SK-N-SH (cell line): ENCODE data around the gene FZD10. TPM values are rescaled to one million over a fixed set of nuclear protein-coding genes. Genes with fewer than 3 reads are reported as not detected.

Experiments used
- CTCF ChIA-PET: fragments of 300-600, 350-600 bp; formaldehyde crosslinking; extraction: SDS; loops from one replicate; lab custom pipeline; 2021; lab: Yijun Ruan, JAX
- POLR2A ChIA-PET: fragments of 350-600 bp; sonication (Branson Sonifier 250); formaldehyde crosslinking; extraction: SDS; loops from one replicate; lab custom pipeline; 2020; ENCODE audit warnings: antibody characterized with exemption, inconsistent platforms; lab: Yijun Ruan, JAX
- DNase-seq: peaks from one replicate; pipeline ENCODE4 v3.0.0; 2012
- H2AFZ ChIP-seq: fragments of 200-600 bp; sonication (generic); 2 replicates; pipeline ENCODE4 v1.8.1; 2016; ENCODE audit warnings: antibody characterized with exemption, mild to moderate bottlenecking, low read depth
- H3F3A ChIP-seq: fragments of 200-600 bp; sonication (generic); replicated peaks from 2 replicates; pipeline ENCODE3; 2016; ENCODE audit warnings: antibody characterized with exemption, mild to moderate bottlenecking; ENCODE audit not compliant: insufficient read depth
- H3K27ac ChIP-seq, 2 experiments: fragments of 200-500 bp in 1 of 2; fragments of 200-600 bp in 1 of 2; sonication (Bioruptor generic) in 1 of 2; sonication (generic), shearing (Covaris generic) in 1 of 2; 2 replicates each; pipeline versions ENCODE4 v1.5.1 to v1.6.1; 2014 to 2016; ENCODE audit warnings: low read depth in 2 of 2, inconsistent platforms in 1 of 2, low read length in 1 of 2, mild to moderate bottlenecking in 1 of 2, mixed read lengths in 1 of 2
- H3K27me3 ChIP-seq: fragments of 200-600 bp; sonication (generic), shearing (Covaris generic); 2 replicates; pipeline ENCODE4 v1.6.1; 2016; ENCODE audit warnings: mixed run types; ENCODE audit not compliant: insufficient read depth
- H3K36me3 ChIP-seq, 2 experiments: fragments of 200-500 bp in 1 of 2; fragments of 200-600 bp in 1 of 2; sonication (Bioruptor generic) in 1 of 2; sonication (generic) in 1 of 2; replicated peaks in 1 of 2; 2 replicates each; pipeline versions ENCODE3 to v1.5.1; 2014 to 2016; ENCODE audit warnings: low read length in 1 of 2, mild to moderate bottlenecking in 1 of 2; ENCODE audit not compliant: insufficient read depth in 2 of 2, control insufficient read depth in 1 of 2
- H3K4me1 ChIP-seq, 2 experiments: fragments of 200-500 bp in 1 of 2; fragments of 200-600 bp in 1 of 2; sonication (Bioruptor generic) in 1 of 2; sonication (generic), shearing (Covaris generic) in 1 of 2; 2 replicates each; pipeline versions ENCODE4 v1.5.1 to v1.6.1; 2014 to 2016; ENCODE audit warnings: low read depth in 1 of 2, low read length in 1 of 2, mixed run types in 1 of 2; ENCODE audit not compliant: insufficient read depth in 2 of 2, control insufficient read depth in 1 of 2
- H3K4me2 ChIP-seq: fragments of 200-600 bp; sonication (generic), shearing (Covaris generic); 2 replicates; pipeline ENCODE4 v1.6.1; 2017; ENCODE audit warnings: mixed run types
- H3K4me3 ChIP-seq, 2 experiments: fragments of 200-500 bp in 1 of 2; fragments of 200-600 bp in 1 of 2; sonication (Bioruptor generic) in 1 of 2; sonication (generic), shearing (Covaris generic) in 1 of 2; 2 replicates each; pipeline versions ENCODE4 v1.5.1 to v1.8.1; 2014 to 2016; ENCODE audit warnings: low read depth in 2 of 2, inconsistent platforms in 1 of 2, low read length in 1 of 2, mild to moderate bottlenecking in 1 of 2, mixed read lengths in 1 of 2, moderate library complexity in 1 of 2
- H3K79me2 ChIP-seq: fragments of 200-600 bp; sonication (generic); 2 replicates; pipeline ENCODE4 v1.8.1; 2017; ENCODE audit warnings: mild to moderate bottlenecking; ENCODE audit not compliant: insufficient read depth
- H3K9ac ChIP-seq: fragments of 200-600 bp; sonication (generic); 2 replicates; pipeline ENCODE4 v1.6.1; 2017; ENCODE audit warnings: mixed run types
- H3K9me2 ChIP-seq: fragments of 200-600 bp; sonication (generic); 2 replicates; pipeline ENCODE4 v1.6.1; 2017; ENCODE audit warnings: mixed run types
- H3K9me3 ChIP-seq: fragments of 200-600 bp; sonication (generic); 2 replicates; pipeline ENCODE4 v1.6.1; 2017; ENCODE audit warnings: mixed run types, mild to moderate bottlenecking, moderate library complexity
- H4K20me1 ChIP-seq: fragments of 200-600 bp; sonication (generic); 2 replicates; pipeline ENCODE4 v1.6.1; 2017; ENCODE audit warnings: mild to moderate bottlenecking, mixed run types; ENCODE audit not compliant: insufficient read depth
- CHD2 ChIP-seq: fragments of 150-350 bp; IDR thresholded peaks from 2 replicates; pipeline ENCODE4 v1.6.1; 2018; ENCODE audit warnings: low read length; ENCODE audit not compliant: partially characterized antibody
- CTCF ChIP-seq: fragments of 200-600 bp; sonication (generic); IDR thresholded peaks from 2 replicates; pipeline ENCODE4 v1.6.1; 2017; ENCODE audit warnings: antibody characterized with exemption, mild to moderate bottlenecking, moderate library complexity
- ELF1 ChIP-seq: IDR thresholded peaks from 2 replicates; pipeline ENCODE4 v1.4.0; 2012
- EP300 ChIP-seq, 2 experiments: IDR thresholded peaks; 2 replicates each; pipeline versions ENCODE4 v1.4.0 to v1.6.1; 2012; ENCODE audit warnings: borderline replicate concordance in 1 of 2, low read depth in 1 of 2, low read length in 1 of 2
- EZH2phosphoT487 ChIP-seq: fragments of 200-600 bp; sonication (generic); IDR thresholded peaks from 2 replicates; pipeline ENCODE4 v1.6.1; 2017; ENCODE audit warnings: low read depth, mixed run types, mild to moderate bottlenecking, antibody characterized with exemption, moderate library complexity, borderline replicate concordance
- FOXM1 ChIP-seq: IDR thresholded peaks from 2 replicates; pipeline ENCODE4 v1.4.0; 2012; ENCODE audit warnings: low read depth, mild to moderate bottlenecking
- IRF3 ChIP-seq: fragments of 150-350 bp; IDR thresholded peaks from 2 replicates; pipeline ENCODE4 v1.6.1; 2016; ENCODE audit warnings: mild to moderate bottlenecking, low read depth, low read length
- JUND ChIP-seq: IDR thresholded peaks from 2 replicates; pipeline ENCODE4 v1.4.0; 2012
- MEF2A ChIP-seq: IDR thresholded peaks from 2 replicates; pipeline ENCODE4 v1.4.0; 2012; ENCODE audit warnings: low read depth, borderline replicate concordance
- MXI1 ChIP-seq: IDR thresholded peaks from 2 replicates; pipeline ENCODE4 v1.6.1; 2012; ENCODE audit warnings: mild to moderate bottlenecking, low read depth, low read length, improper control_type of control experiment
- PBX3 ChIP-seq: IDR thresholded peaks from 2 replicates; pipeline ENCODE4; 2012
- REST ChIP-seq: IDR thresholded peaks from 2 replicates; pipeline ENCODE4 v1.6.1; 2012; ENCODE audit warnings: mild to moderate bottlenecking, low read depth, low read length, moderate library complexity
- RFX5 ChIP-seq: IDR thresholded peaks from 2 replicates; pipeline ENCODE4 v1.6.1; 2012; ENCODE audit warnings: mild to moderate bottlenecking, improper control_type of control experiment, low read length
- TAF1 ChIP-seq: IDR thresholded peaks from 2 replicates; pipeline ENCODE4 v1.6.1; 2012; ENCODE audit warnings: low read depth, mild to moderate bottlenecking, low read length, moderate library complexity, borderline replicate concordance
- TCF12 ChIP-seq: IDR thresholded peaks from 2 replicates; pipeline ENCODE4 v1.4.0; 2012
- USF1 ChIP-seq: IDR thresholded peaks from 2 replicates; pipeline ENCODE4 v1.4.0; 2012; ENCODE audit warnings: low read depth, borderline replicate concordance
- USF2 ChIP-seq: fragments of 150-350 bp; IDR thresholded peaks from 2 replicates; pipeline ENCODE4 v1.6.1; 2017; ENCODE audit warnings: antibody characterized with exemption, low read length, low read depth, borderline replicate concordance
- WGBS: methylation state at CpG from one replicate; pipeline ENCODE4 v1.1.6; 2017; ENCODE audit warnings: low lambda C conversion rate; 5-methylcytosine and 5-hydroxymethylcytosine counted together
- polyA plus RNA-seq, 3 experiments: library from polyadenylated mRNA; depleted of rRNA; stranded (reverse); fragments of >200 nt; gene quantifications; 2 replicates each; pipeline ENCODE4 v1.2.3, GENCODE V29; 2012

The FZD10 gene
- polyA plus RNA-seq, 1 of the 3 experiments (the other 2 are of a cell fraction), result not detected

GRCh38 chr12:130158754-130159059 lies 3.6 kb upstream of the FZD10 start:
- ChIA-PET POLR2A (no interaction called here), CTCF (interaction anchor here (1.1 kb wide), 2 partner anchors 111 to 113 kb away, joined by 3 to 4 read pairs; no protein-coding TSS in a partner anchor)
- 35% methylated on average over 7 of the region's 7 CpGs for WGBS
- Histone ChIP-seq H3K9me3 (no peaks in the 10 kb centered on the region), H3K4me2 (no peak overlapping the region), H4K20me1 (no peaks in the 10 kb centered on the region), H3K9ac (no peak overlapping the region), H3F3A (no peaks in the 10 kb centered on the region), H3K79me2 (no peaks in the 10 kb centered on the region), H3K36me3 (no peaks in the 10 kb centered on the region), H2AFZ (no peak overlapping the region), H3K4me3 (no peak overlapping the region), H3K27ac (no peak overlapping the region), H3K27me3 (no peaks in the 10 kb centered on the region), H3K4me1 (no peaks in the 10 kb centered on the region), H3K9me2 (no peaks in the 10 kb centered on the region)
- TF ChIP-seq TCF12 (no peak), REST (no peak), FOXM1 (no peak), MXI1 (no peak), TAF1 (no peak), ELF1 (no peak), EP300 (IDR thresholded peaks at IDR 0.05; ENCODE audit: borderline replicate concordance in 1 of 2, low read depth in 1 of 2, low read length in 1 of 2) (no peak), MEF2A (no peak), IRF3 (no peak), CHD2 (no peak), PBX3 (no peak), EZH2phosphoT487 (no peak)
- no peak for DNase-seq

- WGBS, result 11% methylated on average over 7 of the region's 7 CpGs
- Histone ChIP-seq H3K27ac (no peak overlapping the region), H3K9me3 (no peaks in the 10 kb centered on the region), H3K4me1 (no peaks in the 10 kb centered on the region), H3K4me3 (no peak overlapping the region), H3K9ac (no peak overlapping the region), H3K36me3 (no peaks in the 10 kb centered on the region), H3F3A (no peaks in the 10 kb centered on the region), H3K4me2 (no peak overlapping the region), H3K79me2 (no peaks in the 10 kb centered on the region), H2AFZ (no peak overlapping the region), H3K27me3 (no peaks in the 10 kb centered on the region), H3K9me2 (no peaks in the 10 kb centered on the region), H4K20me1 (no peaks in the 10 kb centered on the region)
- POLR2A ChIA-PET, result no interaction called here
- no peak for TF ChIP-seq USF1
- TF ChIP-seq USF2, result no peak
- TF ChIP-seq JUND, result no peak
- TF ChIP-seq RFX5, result no peak
- no peak for TF ChIP-seq CTCF
- no peak for TF ChIP-seq ELF1
- no peak for DNase-seq
- CTCF ChIA-PET, result interaction anchor here (0.7 kb wide), 1 partner anchor 175 kb away, joined by 4 read pairs; no protein-coding TSS in a partner anchor
Observed at GRCh38 chr12:130160306-130160705, 2.0 kb upstream of the FZD10 start.
